ENCODE measurements around the gene DNAJC8. TPM values are rescaled to one million over a fixed set of nuclear protein-coding genes. Genes with fewer than 3 reads are reported as not detected.
A peak's percentile ranks its signal among the peaks of the same experiment; 100 is the strongest.

The DNAJC8 gene
- total and polyA plus RNA-seq, 2 of the 4 experiments (the other 2 are of a cell fraction), result 53.6 to 81.0 TPM

GRCh38 chr1:28272215-28272852, 39.5 kb upstream of the DNAJC8 start:
- no TSS peak for BruUV-seq (replicated peaks)
- intact Hi-C loops (cut with micrococcal nuclease), result no loop called here

More at GRCh38 chr1:28272215-28272852, 39.5 kb upstream of the DNAJC8 start:
- Histone ChIP-seq H2AK5ac (ENCODE audit: low read depth, low read length) (no peak overlapping the region), H3K14ac (replicated peaks; ENCODE audit: low read depth, low read length) (no peak overlapping the region), H2BK5ac (ENCODE audit: low read depth, low read length, poor library complexity, severe bottlenecking) (no peak overlapping the region), H2BK120ac (ENCODE audit: low read depth, low read length) (no peak overlapping the region), H2BK20ac (ENCODE audit: low read depth, low read length) (no peak overlapping the region), H3K4ac (ENCODE audit: low read depth, low read length) (no peak overlapping the region), H3K9ac (ENCODE audit: low read depth, low read length) (no peak overlapping the region), H3K4me2 (ENCODE audit: low read depth, low read length) (no peak overlapping the region), H2AFZ (replicated peaks; ENCODE audit: low read length, poor library complexity) (peak overlapping the region; percentile 39), H3K79me1 (ENCODE audit: low read depth in 1 of 2, low read length in 2 of 2) (peaks cover 39 to 81% of the 10 kb centered on the region in 2 experiments), H3K18ac (ENCODE audit: low read depth, low read length) (no peak overlapping the region), H4K20me1 (ENCODE audit: insufficient read depth, low read length) (peaks cover 84% of the 10 kb centered on the region), H4K8ac (ENCODE audit: low read depth in 2 of 2, low read length in 2 of 2) (no peak overlapping the region), H4K5ac (ENCODE audit: low read depth, low read length) (no peak overlapping the region), H2AK9ac (replicated peaks; ENCODE audit: low read depth, low read length, poor library complexity) (no peak overlapping the region), H3K56ac (ENCODE audit: extremely low read depth, insufficient read depth, low read length) (no peak overlapping the region), H3K9me1 (ENCODE audit: insufficient read depth, low read length) (peaks cover 14% of the 10 kb centered on the region; the same call in 1 of the 2 replicates), H3K27ac (ENCODE audit: insufficient read depth, low read length) (no peak overlapping the region), H2BK15ac (ENCODE audit: low read depth, low read length) (no peak overlapping the region), H3K4me1 (ENCODE audit: control insufficient read depth, insufficient read depth, low read length) (no peaks in the 10 kb centered on the region; the same call in 1 of the 2 replicates), H4K91ac (ENCODE audit: insufficient read depth, low read depth, low read length) (no peak overlapping the region), H3K4me3 (ENCODE audit: insufficient read depth, low read depth, low read length) (no peak overlapping the region), H3K36me3 (ENCODE audit: control insufficient read depth, insufficient read depth, low read length) (peaks cover 58% of the 10 kb centered on the region), H3K27me3 (ENCODE audit: control insufficient read depth, insufficient read depth, low read length) (no peaks in the 10 kb centered on the region), H3K9me3 (ENCODE audit: control insufficient read depth, insufficient read depth, low read length) (no peaks in the 10 kb centered on the region), H3K23ac (ENCODE audit: low read depth, low read length) (no peak overlapping the region)
- ChIA-PET POLR2A (ENCODE audit: unreplicated experiment) (no interaction called here), CTCF (interaction anchor here (1.0 kb wide), 1 partner anchor 22 kb away, joined by 3 read pairs; no protein-coding TSS in a partner anchor)
- in situ Hi-C loops (cut with MboI; ENCODE audit: low sequenced_read_pairs), result no loop called here
- DNase-seq (no peak), ATAC-seq (ENCODE audit: low read depth) (no peak)
- dilution Hi-C loops (cut with HindIII; ENCODE audit: low sequenced_read_pairs, unreplicated experiment), result no loop called here
- TF ChIP-seq MAZ (IDR thresholded peaks at IDR 0.05; ENCODE audit: borderline replicate concordance, low read depth, low read length), result no peak
- WGBS, 2 experiments (ENCODE audit: extremely low coverage in 2 of 2, insufficient read length in 1 of 2), result 94% methylated on average over 10 of the region's 20 CpGs; no CpG with 5 or more reads in 1 of the 2 experiments
